ENCODE data around the gene SUFU. TPM values are rescaled to one million over a fixed set of nuclear protein-coding genes. Genes with fewer than 3 reads are reported as not detected.

The SUFU gene
- total RNA-seq, 1 experiment from 2014 or later: 10.6 TPM

DNA sequence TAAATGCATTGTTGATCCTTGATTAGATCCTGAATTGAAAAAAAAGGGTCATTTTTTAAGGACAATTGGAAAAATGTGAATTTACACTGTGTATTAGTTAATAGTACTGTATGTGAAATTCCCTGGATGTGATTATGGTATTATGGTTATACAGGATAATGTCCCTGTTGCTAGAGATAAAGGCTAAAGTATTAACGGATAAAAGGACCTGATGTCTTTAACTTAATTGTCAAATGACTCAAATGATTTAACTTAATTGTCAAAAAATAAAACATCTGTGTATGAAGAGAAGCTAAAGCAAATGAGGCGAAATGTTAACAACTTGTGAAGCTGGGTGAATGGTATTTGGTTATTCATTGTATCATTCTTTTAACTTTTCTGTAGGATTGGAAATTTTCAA lies 48.8 kb downstream of the SUFU start:
- no peaks in the 10 kb centered on the region for H3K27me3 Mint-ChIP-seq (ENCODE audit: insufficient read depth, unreplicated experiment)
- TF ChIP-seq, protein P1, sequence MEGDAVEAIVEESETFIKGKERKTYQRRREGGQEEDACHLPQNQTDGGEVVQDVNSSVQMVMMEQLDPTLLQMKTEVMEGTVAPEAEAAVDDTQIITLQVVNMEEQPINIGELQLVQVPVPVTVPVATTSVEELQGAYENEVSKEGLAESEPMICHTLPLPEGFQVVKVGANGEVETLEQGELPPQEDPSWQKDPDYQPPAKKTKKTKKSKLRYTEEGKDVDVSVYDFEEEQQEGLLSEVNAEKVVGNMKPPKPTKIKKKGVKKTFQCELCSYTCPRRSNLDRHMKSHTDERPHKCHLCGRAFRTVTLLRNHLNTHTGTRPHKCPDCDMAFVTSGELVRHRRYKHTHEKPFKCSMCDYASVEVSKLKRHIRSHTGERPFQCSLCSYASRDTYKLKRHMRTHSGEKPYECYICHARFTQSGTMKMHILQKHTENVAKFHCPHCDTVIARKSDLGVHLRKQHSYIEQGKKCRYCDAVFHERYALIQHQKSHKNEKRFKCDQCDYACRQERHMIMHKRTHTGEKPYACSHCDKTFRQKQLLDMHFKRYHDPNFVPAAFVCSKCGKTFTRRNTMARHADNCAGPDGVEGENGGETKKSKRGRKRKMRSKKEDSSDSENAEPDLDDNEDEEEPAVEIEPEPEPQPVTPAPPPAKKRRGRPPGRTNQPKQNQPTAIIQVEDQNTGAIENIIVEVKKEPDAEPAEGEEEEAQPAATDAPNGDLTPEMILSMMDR (IDR thresholded peaks at IDR 0.05; ENCODE audit: insufficient read depth in 1 of 2, low read depth in 1 of 2, low read length in 1 of 2, severe bottlenecking in 1 of 2, unreplicated experiment in 1 of 2): no peak
- Histone ChIP-seq H3K4me1 (no peaks in the 10 kb centered on the region), H3K4me3 (ENCODE audit: low read depth, low read length) (no peak overlapping the region), H3K36me3 (ENCODE audit: control insufficient read depth, insufficient read depth, low read length) (peaks cover 1% of the 10 kb centered on the region; the same call in 1 of the 2 replicates), H3K27me3 (replicated peaks; ENCODE audit: control insufficient read depth, insufficient read depth, low read length) (no peaks in the 10 kb centered on the region), H3K9me3 (no peaks in the 10 kb centered on the region)
- H3K9me3 Mint-ChIP-seq (ENCODE audit: unreplicated experiment): no peaks in the 10 kb centered on the region
- intact Hi-C loops (cut with micrococcal nuclease; ENCODE audit: unreplicated experiment): no loop called here
- CTCF ChIA-PET: no interaction called here
- POLR2A ChIA-PET: no interaction called here
- H3K4me1 Mint-ChIP-seq (ENCODE audit: low read depth, unreplicated experiment): no peaks in the 10 kb centered on the region
- H3K36me3 Mint-ChIP-seq (ENCODE audit: insufficient read depth, unreplicated experiment): no peaks in the 10 kb centered on the region
- H3K27ac Mint-ChIP-seq (ENCODE audit: unreplicated experiment): no peak overlapping the region
- no peak overlapping the region for H3K4me3 Mint-ChIP-seq (ENCODE audit: unreplicated experiment)
- no peak for DNase-seq
- BruUV-seq (replicated peaks): no TSS peak

DNA sequence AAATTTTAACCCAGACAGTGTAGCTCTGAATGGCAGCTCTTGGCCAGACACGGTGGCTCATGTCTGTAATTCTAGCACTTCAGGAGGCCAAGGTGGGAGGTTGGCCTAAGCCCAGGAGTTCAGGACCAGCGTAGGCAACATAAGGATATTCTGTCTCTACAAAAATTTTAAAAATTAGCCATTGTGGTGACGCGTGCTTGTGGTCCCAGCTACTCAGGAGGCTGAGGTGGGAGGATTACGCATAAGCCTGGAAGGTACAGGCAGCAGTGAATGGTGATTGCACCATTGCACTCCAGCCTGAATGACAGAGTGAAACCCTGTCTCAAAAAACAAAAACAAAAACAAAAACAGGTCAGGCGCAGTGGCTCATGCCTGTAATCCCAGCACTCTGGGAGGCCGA lies 50.0 kb downstream of the SUFU start:
- no TSS peak for BruUV-seq (replicated peaks)
- no peaks in the 10 kb centered on the region for H3K4me1 ChIP-seq
- CTCF ChIA-PET: no interaction called here
- H3K4me3 ChIP-seq (ENCODE audit: low read depth, low read length): no peak overlapping the region
- no peaks in the 10 kb centered on the region for H3K9me3 ChIP-seq
- H3K27me3 ChIP-seq (replicated peaks; ENCODE audit: control insufficient read depth, insufficient read depth, low read length): no peaks in the 10 kb centered on the region; the same call in 1 of the 2 replicates
- Mint-ChIP-seq H3K27me3 (ENCODE audit: insufficient read depth, unreplicated experiment) (no peaks in the 10 kb centered on the region), H3K4me1 (ENCODE audit: low read depth, unreplicated experiment) (no peaks in the 10 kb centered on the region), H3K27ac (ENCODE audit: unreplicated experiment) (no peak overlapping the region), H3K9me3 (ENCODE audit: unreplicated experiment) (no peaks in the 10 kb centered on the region), H3K4me3 (ENCODE audit: unreplicated experiment) (no peak overlapping the region), H3K36me3 (ENCODE audit: insufficient read depth, unreplicated experiment) (no peaks in the 10 kb centered on the region)
- no peak for DNase-seq
- intact Hi-C loops (cut with micrococcal nuclease; ENCODE audit: unreplicated experiment): no loop called here
- POLR2A ChIA-PET: no interaction called here
- TF ChIP-seq, protein P1 (IDR thresholded peaks at IDR 0.05; ENCODE audit: insufficient read depth in 1 of 2, low read depth in 1 of 2, low read length in 1 of 2, severe bottlenecking in 1 of 2, unreplicated experiment in 1 of 2): no peak
- peaks cover 1% of the 10 kb centered on the region; the same call in 1 of the 2 replicates for H3K36me3 ChIP-seq (ENCODE audit: control insufficient read depth, insufficient read depth, low read length)

DNA sequence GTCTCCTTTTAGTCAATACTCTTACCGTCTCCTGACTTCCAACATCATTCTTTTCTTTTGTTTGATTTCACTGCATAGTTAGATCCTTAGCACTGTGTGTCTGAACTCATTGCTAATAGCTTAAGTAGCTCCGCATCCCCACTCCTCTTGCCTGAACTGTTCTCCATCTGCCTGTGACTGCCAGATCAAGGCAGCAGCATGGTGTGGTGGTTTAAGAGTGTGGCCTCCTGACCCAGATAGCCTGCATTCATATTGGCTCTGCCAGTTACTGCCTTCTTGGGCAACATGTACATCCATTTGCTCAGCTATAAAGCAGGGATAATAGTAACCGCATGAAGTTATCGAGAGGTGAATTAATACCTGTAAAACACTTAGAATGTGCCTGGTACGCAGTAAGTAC lies 50.8 kb downstream of the SUFU start:
- TF ChIP-seq, protein P1 (IDR thresholded peaks at IDR 0.05; ENCODE audit: insufficient read depth in 1 of 2, low read depth in 1 of 2, low read length in 1 of 2, severe bottlenecking in 1 of 2, unreplicated experiment in 1 of 2): no peak
- no peak overlapping the region for H3K27ac Mint-ChIP-seq (ENCODE audit: unreplicated experiment)
- CTCF ChIA-PET: interaction anchor here (0.6 kb wide), 1 partner anchor 43 kb away, joined by 5 read pairs; no protein-coding TSS in a partner anchor

More for the DNA sequence above, 50.8 kb downstream of the SUFU start:
- no peak for DNase-seq
- no peaks in the 10 kb centered on the region for H3K36me3 Mint-ChIP-seq (ENCODE audit: insufficient read depth, unreplicated experiment)
- H3K4me3 ChIP-seq (ENCODE audit: low read depth, low read length): no peak overlapping the region
- no peaks in the 10 kb centered on the region for H3K9me3 Mint-ChIP-seq (ENCODE audit: unreplicated experiment)
- POLR2A ChIA-PET: no interaction called here
- no peaks in the 10 kb centered on the region for H3K4me1 ChIP-seq
- H3K36me3 ChIP-seq (ENCODE audit: control insufficient read depth, insufficient read depth, low read length): peaks cover 1% of the 10 kb centered on the region; the same call in 1 of the 2 replicates
- no peaks in the 10 kb centered on the region for H3K9me3 ChIP-seq
- H3K4me1 Mint-ChIP-seq (ENCODE audit: low read depth, unreplicated experiment): no peaks in the 10 kb centered on the region
- H3K4me3 Mint-ChIP-seq (ENCODE audit: unreplicated experiment): no peak overlapping the region
- BruUV-seq (replicated peaks): no TSS peak
- H3K27me3 Mint-ChIP-seq (ENCODE audit: insufficient read depth, unreplicated experiment): no peaks in the 10 kb centered on the region
- intact Hi-C loops (cut with micrococcal nuclease; ENCODE audit: unreplicated experiment): no loop called here
- no peaks in the 10 kb centered on the region; the same call in 1 of the 2 replicates for H3K27me3 ChIP-seq (replicated peaks; ENCODE audit: control insufficient read depth, insufficient read depth, low read length)
